ENCODE data around the gene SLC25A13.

DNA sequence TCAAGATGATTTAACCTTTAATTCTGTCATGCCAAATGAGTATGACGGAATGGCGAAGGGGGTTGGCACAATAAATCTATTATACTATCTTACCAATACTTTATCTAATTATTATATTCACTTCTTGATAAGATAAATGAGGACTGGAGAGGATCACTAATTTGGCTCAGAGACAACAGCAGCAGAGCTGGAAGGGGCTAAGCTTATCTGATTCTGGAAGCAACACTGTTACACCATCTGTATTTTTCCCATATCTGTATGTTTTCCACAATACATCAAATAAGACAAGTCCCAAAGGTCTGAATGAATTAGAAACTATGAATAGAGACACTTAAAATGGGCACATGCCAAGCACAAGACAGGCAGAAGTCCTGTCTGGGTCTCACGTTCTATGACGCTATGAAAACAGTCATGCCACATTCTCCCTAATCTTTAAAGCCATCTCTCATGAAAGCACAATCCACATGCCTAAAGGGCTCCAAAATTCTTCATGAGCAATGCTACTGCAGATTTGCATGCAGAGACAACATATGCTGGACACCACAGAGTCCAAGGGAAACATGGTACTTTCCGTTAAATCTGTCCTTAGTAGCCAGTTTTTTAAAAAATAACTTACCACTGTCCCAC is 88.3 kb downstream of the SLC25A13 start:
- TF ChIP-seq POLR2A (IDR thresholded peaks at IDR 0.05) = no peak
- TF ChIP-seq CTCF (IDR thresholded peaks at IDR 0.05) = no peak
